GM18508 (cell line): ENCODE results near the gene PLAC9.
"Not testable (repeated sequence)": the region's sequence is repeated elsewhere in the genome, so short reads cannot be mapped to it uniquely, and the experiment has no call there.

ENCODE experiments used
- ATAC-seq: cut with Tn5 transposase; IDR thresholded peaks from one replicate; pipeline ENCODE4 v1.9.1; 2021; ENCODE audit warnings: moderate number of reproducible peaks; ENCODE audit not compliant: insufficient read depth, unreplicated experiment

Gene PLAC9

DNA sequence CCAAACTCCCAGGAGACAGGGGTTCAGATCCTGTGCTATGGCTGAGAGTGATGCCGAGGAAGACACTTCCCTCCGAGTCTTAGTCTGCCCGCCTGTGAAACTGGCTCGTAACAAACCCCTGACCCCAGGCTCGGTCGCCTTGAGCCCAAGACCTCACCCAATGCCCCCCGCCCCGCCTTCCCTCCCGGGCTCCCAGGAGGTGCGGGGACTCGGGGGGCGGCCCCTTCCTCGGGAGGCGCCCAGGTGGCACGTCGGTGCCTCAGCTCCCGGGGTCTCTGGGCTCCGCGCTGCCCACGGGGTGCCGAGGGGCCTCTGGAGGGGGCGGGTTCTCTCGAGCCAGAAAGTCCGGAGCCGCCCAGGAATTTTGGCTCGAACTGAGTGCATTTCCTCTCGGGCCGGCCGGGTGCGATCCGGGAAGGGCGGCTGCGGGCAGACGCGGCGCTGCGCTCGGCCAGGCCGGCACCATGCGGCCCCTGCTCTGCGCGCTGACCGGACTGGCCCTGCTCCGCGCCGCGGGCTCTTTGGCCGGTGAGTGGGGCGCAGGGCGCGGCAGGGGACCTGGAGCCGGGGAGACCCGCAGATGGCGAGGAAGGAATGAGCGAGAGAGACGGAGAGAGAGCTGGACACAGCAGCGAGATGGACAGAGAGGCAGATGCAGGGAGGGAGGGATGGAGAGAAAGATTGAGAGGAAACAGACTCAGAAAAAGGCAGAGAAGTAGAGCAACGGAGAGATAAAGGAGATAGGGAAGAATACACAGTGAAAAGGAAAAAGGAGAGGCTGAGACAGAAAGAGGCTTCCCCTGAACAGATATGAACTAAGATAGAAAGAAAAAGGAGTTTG lies at the start of gene PLAC9:
PLAC9 (plus strand) TSS at position 432 of the 841 bp plus-strand sequence; CDS start at position 465, 33 bp downstream.
- ATAC-seq = no peak

DNA sequence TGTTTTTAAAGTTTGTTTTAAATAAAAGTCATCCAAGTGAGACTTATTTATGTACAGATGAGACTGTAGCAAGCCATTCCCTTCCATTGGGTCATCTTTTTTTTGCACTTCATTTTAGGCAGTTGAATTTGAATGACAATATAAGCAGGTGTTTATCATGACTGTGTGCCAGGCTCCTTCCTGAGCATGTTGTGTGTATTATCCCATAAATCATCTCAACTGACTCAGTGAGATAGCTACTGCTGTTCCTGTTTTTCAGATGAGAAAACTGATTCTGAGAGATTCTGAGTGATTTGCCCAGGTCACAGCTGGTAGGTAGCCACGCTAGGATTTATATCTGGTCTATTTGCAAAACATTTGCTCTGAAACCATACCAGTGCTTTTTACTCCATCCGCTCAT lies 42.4 kb upstream of the PLAC9 start:
- no peak for ATAC-seq

GRCh38 chr10:80094231-80094630 lies 38.3 kb upstream of the PLAC9 start:
- ATAC-seq = no peak

- ATAC-seq = not testable (repeated sequence)
These were observed 34.3 kb upstream of the PLAC9 start for GRCh38 chr10:80098272-80098671.

DNA sequence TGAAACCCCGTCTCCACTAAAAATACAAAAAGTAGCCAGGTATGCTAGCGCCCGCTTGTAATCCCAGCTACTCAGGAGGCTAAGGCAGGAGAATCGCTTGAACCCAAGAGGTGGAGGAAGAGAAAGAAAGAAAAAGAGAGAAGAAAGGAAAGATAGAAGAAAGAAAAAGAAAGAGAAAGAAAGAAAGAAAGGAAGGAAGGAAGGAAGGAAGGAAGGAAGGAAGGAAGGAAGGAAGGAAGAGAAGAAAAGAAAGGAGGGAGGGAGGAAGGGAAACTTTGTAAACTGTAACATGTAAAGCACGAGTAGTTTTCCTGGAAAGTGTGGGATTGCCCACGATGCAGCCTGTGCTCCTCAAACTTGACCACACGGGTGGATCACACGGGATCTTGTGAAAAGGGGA lies 33.2 kb upstream of the PLAC9 start:
- not testable (repeated sequence) for ATAC-seq

DNA sequence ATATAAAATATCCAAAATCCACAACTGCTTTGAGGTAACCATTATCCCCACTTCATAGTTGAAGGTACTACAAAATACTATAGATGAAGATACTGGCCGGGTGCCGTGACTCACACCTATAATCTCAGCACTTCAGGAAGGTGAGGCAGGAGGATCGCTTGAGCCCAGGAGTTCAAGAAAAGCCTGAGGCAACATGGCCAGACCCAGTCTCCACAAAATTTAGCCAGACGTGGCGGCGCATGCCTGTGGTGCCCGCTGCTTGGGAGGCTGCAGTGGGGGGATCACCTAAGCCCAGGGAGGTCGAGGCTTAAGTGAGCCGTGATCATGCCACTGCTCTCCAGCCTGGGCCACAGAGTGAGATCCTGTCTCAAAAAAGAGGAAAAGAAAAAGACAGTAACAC lies 32.4 kb upstream of the PLAC9 start:
- ATAC-seq = no peak

DNA sequence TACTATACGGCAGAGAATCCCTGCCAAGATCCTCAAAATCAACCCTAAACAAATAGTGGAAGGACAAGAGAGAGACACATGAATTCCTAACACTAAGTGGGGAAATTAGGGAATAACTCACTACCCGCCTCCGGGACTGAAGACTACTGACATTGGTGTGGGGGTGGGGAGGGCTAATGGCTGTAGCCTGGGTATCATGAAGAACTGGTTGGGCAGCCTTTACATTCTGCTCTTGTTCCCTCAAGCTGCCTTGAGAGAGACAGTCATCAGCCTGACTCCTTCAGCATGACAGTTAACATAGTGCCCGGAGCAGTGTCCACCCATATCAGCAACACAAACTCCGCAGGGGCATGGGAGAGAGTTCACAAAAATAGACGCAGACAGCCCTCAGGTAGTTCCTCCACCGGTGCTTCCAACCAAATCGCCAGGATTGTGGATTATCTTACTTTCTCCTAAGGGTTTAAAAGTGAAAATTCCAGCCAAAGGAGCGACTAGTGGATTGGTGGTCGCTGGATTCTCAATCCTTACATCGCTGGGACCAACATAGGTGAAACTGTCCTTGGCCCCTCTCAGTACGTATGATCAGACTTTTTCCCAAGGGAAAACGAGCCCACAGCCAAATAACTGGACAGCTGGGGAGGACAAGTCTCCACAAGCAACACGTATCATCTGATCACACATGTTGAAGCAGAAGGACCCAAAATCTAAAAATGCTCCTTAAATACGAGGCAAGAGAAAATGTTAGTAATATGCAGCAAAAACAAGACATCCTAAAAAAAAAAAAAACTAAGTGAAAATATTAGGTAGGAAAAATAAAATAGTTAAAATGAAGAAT lies 31.5 kb upstream of the PLAC9 start:
- no peak for ATAC-seq

GRCh38 chr10:80104066-80104926 lies 28.2 kb upstream of the PLAC9 start:
- ATAC-seq = no peak

DNA sequence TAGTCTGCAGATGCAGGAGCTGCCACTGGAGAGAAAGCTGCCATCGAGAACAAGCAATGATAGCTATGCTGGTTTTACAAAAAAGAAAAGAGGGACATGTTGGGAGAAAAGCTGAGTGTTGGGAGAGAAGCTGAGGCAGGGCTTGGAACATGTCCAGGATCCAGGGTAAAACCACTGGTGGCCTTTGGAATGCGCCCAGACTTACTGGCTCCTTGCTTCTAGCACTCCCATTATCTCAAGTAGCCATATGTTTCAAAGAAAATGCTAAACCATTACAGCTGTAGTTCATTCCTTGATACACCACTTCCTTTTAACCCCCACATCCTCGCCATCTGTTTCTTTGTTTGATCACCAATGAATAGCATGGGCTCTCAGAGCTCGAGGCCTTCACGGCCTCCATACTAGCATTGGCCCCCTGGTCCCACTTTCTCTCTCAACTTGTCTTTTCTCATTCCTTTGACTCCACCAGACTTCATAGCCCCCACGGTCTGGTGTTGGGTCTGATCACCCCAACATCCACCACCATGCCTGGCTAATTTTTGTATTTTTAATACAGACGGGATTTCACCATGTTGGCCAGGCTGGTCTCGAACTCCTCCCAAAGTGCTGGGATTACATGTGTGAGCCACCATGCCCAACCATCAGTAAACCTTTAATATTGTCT lies 23.8 kb upstream of the PLAC9 start:
- no peak for ATAC-seq

GRCh38 chr10:80110986-80111385 lies 21.5 kb upstream of the PLAC9 start:
- ATAC-seq = no peak

DNA sequence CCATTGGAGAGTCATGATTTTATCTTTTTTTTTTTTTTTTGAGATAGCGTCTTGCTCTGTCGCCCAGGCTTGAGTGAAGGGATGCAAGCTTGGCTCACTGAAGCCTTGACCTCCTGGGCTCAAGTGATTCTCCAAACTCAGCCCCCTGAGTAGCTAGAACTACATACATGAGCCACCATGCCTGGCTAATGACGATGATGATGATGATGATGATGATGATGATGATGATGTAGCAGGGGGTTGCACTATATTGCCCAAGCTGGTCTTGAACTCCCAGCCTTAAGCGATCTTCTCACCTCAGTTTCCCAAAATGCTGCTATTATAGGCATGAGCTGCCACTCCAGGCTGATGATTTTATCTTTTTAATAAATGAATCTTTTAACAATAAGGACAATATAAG lies 13.9 kb upstream of the PLAC9 start:
- no peak for ATAC-seq

GRCh38 chr10:80122110-80122710 lies 10.3 kb upstream of the PLAC9 start:
- ATAC-seq = no peak

- no peak for ATAC-seq
These were observed 9.8 kb upstream of the PLAC9 start for GRCh38 chr10:80122746-80123145.

DNA sequence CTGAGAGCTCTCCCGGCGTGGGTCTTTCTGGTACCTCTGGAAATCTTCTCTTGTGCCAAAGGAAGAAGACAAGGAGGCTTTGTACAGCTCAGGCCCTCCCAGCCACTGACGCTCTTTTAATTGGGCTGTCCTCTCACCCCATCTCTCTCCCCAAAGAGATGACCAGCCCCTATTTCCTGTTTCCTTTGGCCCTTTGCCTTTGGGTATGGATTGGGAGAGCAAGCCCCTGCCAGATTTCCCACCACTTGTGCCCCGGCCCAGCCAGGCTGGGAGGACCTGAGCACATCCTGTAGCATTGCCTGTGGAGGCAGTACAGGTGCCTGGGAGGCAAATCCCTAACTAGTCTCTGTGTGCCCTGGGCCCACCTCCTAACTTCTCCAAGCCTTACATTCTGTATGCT lies 5.7 kb upstream of the PLAC9 start:
- no peak for ATAC-seq

DNA sequence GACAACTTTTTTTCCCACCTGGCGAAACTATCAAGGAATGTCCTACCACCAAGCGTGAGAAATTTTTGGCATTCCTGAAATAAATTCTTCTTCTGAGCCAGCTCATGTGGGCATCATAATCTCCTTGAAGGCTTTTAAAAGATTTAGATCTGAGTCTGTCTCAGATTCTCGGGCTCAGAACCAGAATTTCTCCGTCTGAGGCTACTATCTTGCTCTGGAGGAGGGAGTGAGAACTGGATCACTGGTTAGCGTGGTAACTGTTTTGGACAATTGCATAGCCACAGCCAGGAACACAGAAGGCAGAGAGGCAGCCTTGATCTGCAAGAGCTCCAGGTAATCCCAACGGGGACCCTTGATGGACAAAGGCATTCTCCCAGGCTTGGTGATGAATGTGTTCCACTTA lies 1.0 kb upstream of the PLAC9 start:
- ATAC-seq = no peak

GRCh38 chr10:80133206-80133605 lies 676 bp downstream of the PLAC9 start:
- ATAC-seq = no peak

- not testable (repeated sequence) for ATAC-seq
These were observed 1.2 kb downstream of the PLAC9 start for GRCh38 chr10:80133687-80134086.

- no peak for ATAC-seq
These were observed 3.6 kb downstream of the PLAC9 start for GRCh38 chr10:80136134-80136571.

- ATAC-seq = no peak
These were observed 4.7 kb downstream of the PLAC9 start for GRCh38 chr10:80137031-80137862.
